ENCODE data around the gene PELI2.

- no peak for TF ChIP-seq GATA2 (IDR thresholded peaks at IDR 0.05; ENCODE audit: low read depth, low read length)
- no peak for TF ChIP-seq GATA3 (IDR thresholded peaks at IDR 0.05; ENCODE audit: low read depth, low read length)
Measured at GRCh38 chr14:56126637-56126913, 8.4 kb downstream of the PELI2 start.

Data from SH-SY5Y (cell line).